DND-41 (cell line): ENCODE data around the gene CDR2L.

ENCODE experiments used
- ATAC-seq: fragments of 200-7000 bp; cut with Tn5 transposase; 3 replicates; pipeline ENCODE4 v1.9.1; 2021; ENCODE audit warnings: low read depth; ENCODE audit not compliant: insufficient read depth
- DNase-seq: peaks from one replicate; pipeline ENCODE4 v3.0.0-alpha.2; 2020
- H2AFZ ChIP-seq: 2 replicates; pipeline ENCODE4 v1.6.0; 2012; ENCODE audit warnings: low read depth, low read length
- H3K27ac ChIP-seq: 2 replicates; pipeline ENCODE4 v1.5.1; 2012; ENCODE audit warnings: low read length, inconsistent platforms
- H3K27me3 ChIP-seq: fragments of 200-600 bp; sonication (generic); 2 replicates; pipeline ENCODE4 v1.6.0; 2012; ENCODE audit warnings: low read length, mild to moderate bottlenecking, inconsistent platforms; ENCODE audit not compliant: insufficient read depth, poor library complexity
- H3K36me3 ChIP-seq: 2 replicates; pipeline ENCODE4 v1.5.1; 2012; ENCODE audit warnings: low read length, inconsistent platforms; ENCODE audit not compliant: insufficient read depth
- H3K4me1 ChIP-seq: 2 replicates; pipeline ENCODE4 v1.5.1; 2012; ENCODE audit warnings: mild to moderate bottlenecking, low read length; ENCODE audit not compliant: insufficient read depth
- H3K4me2 ChIP-seq: 2 replicates; pipeline ENCODE4 v1.6.0; 2012; ENCODE audit warnings: mild to moderate bottlenecking, moderate library complexity, low read length, inconsistent platforms; ENCODE audit not compliant: insufficient read depth
- H3K4me3 ChIP-seq, 2 experiments: fragments of 200-600 bp in 1 of 2; shearing (Covaris generic) in 1 of 2; 2 replicates each; pipeline ENCODE4 v1.5.1; 2012 to 2016; ENCODE audit warnings: inconsistent platforms in 2 of 2, low read length in 2 of 2, mild to moderate bottlenecking in 2 of 2, low read depth in 1 of 2, moderate library complexity in 1 of 2
- H3K79me2 ChIP-seq: 2 replicates; pipeline ENCODE4 v1.6.0; 2012; ENCODE audit warnings: low read length, inconsistent platforms; ENCODE audit not compliant: insufficient read depth
- H3K9ac ChIP-seq: 2 replicates; pipeline ENCODE4 v1.6.0; 2012; ENCODE audit warnings: low read depth, mild to moderate bottlenecking, inconsistent platforms, low read length, moderate library complexity
- H3K9me3 ChIP-seq: 2 replicates; pipeline ENCODE4 v1.5.1; 2012; ENCODE audit warnings: low read length, moderate library complexity, mild to moderate bottlenecking, inconsistent platforms; ENCODE audit not compliant: insufficient read depth, severe bottlenecking
- H4K20me1 ChIP-seq: 2 replicates; pipeline ENCODE4 v1.6.0; 2012; ENCODE audit warnings: low read length; ENCODE audit not compliant: insufficient read depth
- CTCF ChIP-seq: IDR thresholded peaks from 2 replicates; pipeline ENCODE4 v1.5.1; 2012; ENCODE audit warnings: borderline replicate concordance, low read length, moderate library complexity, mild to moderate bottlenecking; ENCODE audit not compliant: poor library complexity, severe bottlenecking; ENCODE audit errors: extremely low read depth
- EZH2 ChIP-seq: IDR thresholded peaks from 3 replicates; pipeline ENCODE4 v1.6.1; 2012; ENCODE audit warnings: borderline replicate concordance, low read depth, mild to moderate bottlenecking, moderate library complexity, low read length, inconsistent platforms; ENCODE audit not compliant: severe bottlenecking

The CDR2L gene

GRCh38 chr17:75030161-75030560, 42.7 kb downstream of the CDR2L start:
- Histone ChIP-seq H3K4me3 (no peak overlapping the region), H3K9me3 (peaks cover 13% of the 10 kb centered on the region), H3K36me3 (no peaks in the 10 kb centered on the region), H4K20me1 (no peaks in the 10 kb centered on the region), H3K79me2 (no peaks in the 10 kb centered on the region), H3K4me1 (peaks cover 13% of the 10 kb centered on the region), H3K27ac (no peak overlapping the region), H3K9ac (no peak overlapping the region), H3K27me3 (no peaks in the 10 kb centered on the region), H3K4me2 (no peak overlapping the region), H2AFZ (no peak overlapping the region)
- no peak for ATAC-seq
- TF ChIP-seq CTCF (no peak), EZH2 (no peak)
- DNase-seq = no peak

GRCh38 chr17:75031972-75032719, 44.7 kb downstream of the CDR2L start:
- Histone ChIP-seq H3K27me3 (no peaks in the 10 kb centered on the region), H3K79me2 (no peaks in the 10 kb centered on the region), H3K4me2 (no peak overlapping the region), H3K4me1 (no peaks in the 10 kb centered on the region), H2AFZ (no peak overlapping the region; the same call in 1 of the 2 replicates), H3K9me3 (peaks cover 13% of the 10 kb centered on the region), H3K4me3 (no peak overlapping the region), H4K20me1 (no peaks in the 10 kb centered on the region), H3K27ac (no peak overlapping the region), H3K36me3 (no peaks in the 10 kb centered on the region), H3K9ac (no peak overlapping the region)
- ATAC-seq (no peak), DNase-seq (no peak)
- TF ChIP-seq CTCF = no peak
- no peak for TF ChIP-seq EZH2

GRCh38 chr17:75032720-75033280, 45.4 kb downstream of the CDR2L start:
- TF ChIP-seq CTCF (no peak), EZH2 (no peak)
- no peak for DNase-seq
- ATAC-seq = no peak
- no peak overlapping the region for H3K9ac ChIP-seq
- no peaks in the 10 kb centered on the region for H3K36me3 ChIP-seq
- no peaks in the 10 kb centered on the region for H3K27me3 ChIP-seq
- H4K20me1 ChIP-seq = no peaks in the 10 kb centered on the region
- no peak overlapping the region for H3K4me3 ChIP-seq
- no peak overlapping the region for H2AFZ ChIP-seq
- no peaks in the 10 kb centered on the region for H3K4me1 ChIP-seq
- peaks cover 13% of the 10 kb centered on the region for H3K9me3 ChIP-seq
- no peaks in the 10 kb centered on the region for H3K79me2 ChIP-seq
- H3K27ac ChIP-seq = no peak overlapping the region
- H3K4me2 ChIP-seq = no peak overlapping the region
